IMR-90 (cell line): ENCODE results near the gene CARD16. TPM values are rescaled to one million over a fixed set of nuclear protein-coding genes. Genes with fewer than 3 reads are reported as not detected.

Source experiments
- ATAC-seq: fragments of 200-7000 bp; cut with Tn5 transposase; 2 replicates; pipeline ENCODE4 v1.9.1; 2020; ENCODE audit warnings: low read depth, mild to moderate bottlenecking, moderate library complexity
- BruUV-seq: library from RNA; stranded (reverse); fragments of 400-500 nt; replicated peaks from 2 replicates; lab custom pipeline; 2021; lab: Mats Ljungman, UMichigan
- CTCF ChIA-PET: fragments of 300-600 bp; formaldehyde crosslinking; extraction: SDS; loops from one replicate; lab custom pipeline; 2021; ENCODE audit warnings: antibody characterized with exemption; lab: Yijun Ruan, JAX
- POLR2A ChIA-PET: fragments of 300-600 bp; sonication (Branson Sonifier 250); formaldehyde crosslinking; loops from one replicate; lab custom pipeline; 2022; ENCODE audit warnings: antibody characterized with exemption; ENCODE audit not compliant: unreplicated experiment; lab: Charles Lee
- DNase-seq: peaks from one replicate; pipeline ENCODE4 v3.0.0; 2013
- H2AFZ ChIP-seq: replicated peaks from 2 replicates; pipeline ENCODE3; 2013; ENCODE audit warnings: low read length, mild to moderate bottlenecking; ENCODE audit not compliant: poor library complexity
- H2AK5ac ChIP-seq: 2 replicates; pipeline ENCODE4 v1.6.1; 2013; ENCODE audit warnings: low read depth, low read length, inconsistent platforms
- H2AK9ac ChIP-seq: replicated peaks from 2 replicates; pipeline ENCODE3; 2013; ENCODE audit warnings: mild to moderate bottlenecking, low read depth, low read length, moderate library complexity; ENCODE audit not compliant: poor library complexity
- H2BK120ac ChIP-seq: 2 replicates; pipeline ENCODE4 v1.6.1; 2013; ENCODE audit warnings: low read depth, low read length, inconsistent platforms
- H2BK15ac ChIP-seq: 3 replicates; pipeline ENCODE4 v1.6.1; 2013; ENCODE audit warnings: low read depth, low read length, inconsistent platforms
- H2BK20ac ChIP-seq: 2 replicates; pipeline ENCODE4 v1.6.1; 2013; ENCODE audit warnings: low read depth, mild to moderate bottlenecking, inconsistent platforms, low read length, moderate library complexity
- H2BK5ac ChIP-seq: 2 replicates; pipeline ENCODE4 v1.6.1; 2013; ENCODE audit warnings: mild to moderate bottlenecking, low read depth, low read length, inconsistent platforms; ENCODE audit not compliant: poor library complexity, severe bottlenecking
- H3K14ac ChIP-seq: replicated peaks from 2 replicates; pipeline ENCODE4 v1.6.1; 2013; ENCODE audit warnings: low read depth, low read length, inconsistent platforms
- H3K18ac ChIP-seq: 2 replicates; pipeline ENCODE4 v1.6.1; 2013; ENCODE audit warnings: low read depth, low read length, control low read depth
- H3K23ac ChIP-seq: 2 replicates; pipeline ENCODE4 v1.6.1; 2013; ENCODE audit warnings: low read depth, low read length, inconsistent platforms
- H3K27ac ChIP-seq: 2 replicates; pipeline ENCODE4 v1.5.1; 2013; ENCODE audit warnings: mild to moderate bottlenecking, control low read depth, low read length; ENCODE audit not compliant: insufficient read depth
- H3K27me3 ChIP-seq: 2 replicates; pipeline ENCODE4 v1.6.1; 2013; ENCODE audit warnings: low read length; ENCODE audit not compliant: control insufficient read depth, insufficient read depth
- H3K36me3 ChIP-seq: 2 replicates; pipeline ENCODE4 v1.6.1; 2013; ENCODE audit warnings: low read length, mixed read lengths; ENCODE audit not compliant: control insufficient read depth, insufficient read depth
- H3K4ac ChIP-seq: 2 replicates; pipeline ENCODE4 v1.6.1; 2013; ENCODE audit warnings: low read depth, low read length, inconsistent platforms
- H3K4me1 ChIP-seq: 2 replicates; pipeline ENCODE4 v1.6.1; 2013; ENCODE audit warnings: low read length, mixed read lengths; ENCODE audit not compliant: control insufficient read depth, insufficient read depth
- H3K4me2 ChIP-seq: 2 replicates; pipeline ENCODE4 v1.6.1; 2013; ENCODE audit warnings: low read depth, mild to moderate bottlenecking, control low read depth, low read length, moderate library complexity
- H3K4me3 ChIP-seq: 2 replicates; pipeline ENCODE4 v1.5.1; 2013; ENCODE audit warnings: low read depth, mild to moderate bottlenecking, control low read depth, low read length, moderate library complexity; ENCODE audit not compliant: insufficient read depth
- H3K56ac ChIP-seq: 2 replicates; pipeline ENCODE4 v1.6.1; 2013; ENCODE audit warnings: low read length, inconsistent platforms; ENCODE audit not compliant: insufficient read depth; ENCODE audit errors: extremely low read depth
- H3K79me1 ChIP-seq, 2 experiments: 2 replicates each; pipeline ENCODE4 v1.6.1; 2013; ENCODE audit warnings: low read length in 2 of 2, inconsistent platforms in 1 of 2, low read depth in 1 of 2
- H3K9ac ChIP-seq: 2 replicates; pipeline ENCODE4 v1.6.1; 2013; ENCODE audit warnings: low read depth, low read length, control low read depth
- H3K9me1 ChIP-seq: 2 replicates; pipeline ENCODE4 v1.6.1; 2013; ENCODE audit warnings: low read length, inconsistent platforms; ENCODE audit not compliant: insufficient read depth
- H3K9me3 ChIP-seq: 2 replicates; pipeline ENCODE4 v1.6.1; 2013; ENCODE audit warnings: low read length; ENCODE audit not compliant: control insufficient read depth, insufficient read depth
- H4K20me1 ChIP-seq: 2 replicates; pipeline ENCODE4 v1.6.1; 2013; ENCODE audit warnings: low read length, inconsistent platforms; ENCODE audit not compliant: insufficient read depth
- H4K5ac ChIP-seq: 2 replicates; pipeline ENCODE4 v1.6.1; 2013; ENCODE audit warnings: mild to moderate bottlenecking, low read depth, low read length, control low read depth
- H4K8ac ChIP-seq, 2 experiments: 2 replicates each; pipeline ENCODE4 v1.6.1; 2013; ENCODE audit warnings: low read depth in 2 of 2, low read length in 2 of 2, control low read depth in 1 of 2, inconsistent platforms in 1 of 2
- H4K91ac ChIP-seq: 2 replicates; pipeline ENCODE4 v1.6.1; 2013; ENCODE audit warnings: low read depth, low read length, inconsistent platforms; ENCODE audit not compliant: insufficient read depth
- BHLHE40 ChIP-seq: fragments of 150-350 bp; IDR thresholded peaks from 2 replicates; pipeline ENCODE4 v1.6.1; 2016; ENCODE audit warnings: mild to moderate bottlenecking, low read depth, low read length
- CEBPB ChIP-seq: IDR thresholded peaks from 2 replicates; pipeline ENCODE4 v1.6.1; 2012; ENCODE audit warnings: low read depth, low read length, improper control_type of control experiment
- CHD1 ChIP-seq: IDR thresholded peaks from 2 replicates; pipeline ENCODE4 v1.6.1; 2012; ENCODE audit warnings: low read depth, low read length, improper control_type of control experiment
- FOS ChIP-seq: fragments of 150-350 bp; IDR thresholded peaks from 2 replicates; pipeline ENCODE4 v1.6.1; 2016; ENCODE audit warnings: low read depth, low read length
- MAZ ChIP-seq: IDR thresholded peaks from 2 replicates; pipeline ENCODE4 v1.6.1; 2012; ENCODE audit warnings: low read depth, mild to moderate bottlenecking, low read length, improper control_type of control experiment, moderate library complexity, borderline replicate concordance
- POLR2A ChIP-seq: IDR thresholded peaks from 2 replicates; pipeline ENCODE4 v1.6.1; 2012; ENCODE audit warnings: mild to moderate bottlenecking, low read depth, low read length
- USF2 ChIP-seq: fragments of 150-350 bp; IDR thresholded peaks from 2 replicates; pipeline ENCODE4 v1.6.1; 2017; ENCODE audit warnings: mild to moderate bottlenecking, antibody characterized with exemption, low read length, low read depth
- WGBS, 2 experiments: methylation state at CpG; one replicate each; pipeline versions ENCODE4 v1.1.5 to v1.1.7; 2013; ENCODE audit warnings: missing lambda C conversion rate in 2 of 2; ENCODE audit not compliant: insufficient read length in 1 of 2; ENCODE audit errors: extremely low coverage in 2 of 2; 5-methylcytosine and 5-hydroxymethylcytosine counted together
- dilution Hi-C: fragments of 300-500 bp; cut with HindIII; formaldehyde crosslinking; loops from one replicate; pipeline ENCODE4 v1.14.3; 2018; ENCODE audit warnings: low sequenced_read_pairs; ENCODE audit not compliant: unreplicated experiment
- in situ Hi-C: fragments of 300-500 bp; cut with MboI; formaldehyde crosslinking; loops from 3 replicates; pipeline ENCODE4 v1.14.3; 2019; ENCODE audit warnings: low sequenced_read_pairs, inconsistent platforms, mixed read lengths
- intact Hi-C: fragments of 100-400 bp; cut with micrococcal nuclease; formaldehyde crosslinking; loops from 2 replicates; pipeline ENCODE4 v1.10.0; 2022
- polyA plus RNA-seq, 3 experiments: library from polyadenylated mRNA; depleted of rRNA; stranded (reverse); fragments of >200 nt; gene quantifications; 2 replicates each; pipeline ENCODE4 v1.2.3, GENCODE V29; 2012; ENCODE audit warnings: low replicate concordance in 1 of 3
- total RNA-seq: library from RNA; depleted of rRNA; stranded (reverse); fragments of >200 nt; gene quantifications from 2 replicates; pipeline ENCODE4 v1.2.3, GENCODE V29; 2012
- TF ChIP-seq, protein P1 (sequence below): fragments of 150-350 bp; IDR thresholded peaks from 2 replicates; pipeline ENCODE4 v1.6.1; 2016; ENCODE audit warnings: low read depth, mild to moderate bottlenecking, low read length, moderate library complexity, borderline replicate concordance
- TF ChIP-seq, protein P2 (sequence below): conservative IDR thresholded peaks from 2 replicates; pipeline ENCODE4 v1.5.1; 2012; ENCODE audit warnings: mild to moderate bottlenecking, low read depth, low read length, improper control_type of control experiment

Gene CARD16
- total and polyA plus RNA-seq, 2 of the 4 experiments (the other 2 are of a cell fraction), result 7.9 to 29.2 TPM

DNA sequence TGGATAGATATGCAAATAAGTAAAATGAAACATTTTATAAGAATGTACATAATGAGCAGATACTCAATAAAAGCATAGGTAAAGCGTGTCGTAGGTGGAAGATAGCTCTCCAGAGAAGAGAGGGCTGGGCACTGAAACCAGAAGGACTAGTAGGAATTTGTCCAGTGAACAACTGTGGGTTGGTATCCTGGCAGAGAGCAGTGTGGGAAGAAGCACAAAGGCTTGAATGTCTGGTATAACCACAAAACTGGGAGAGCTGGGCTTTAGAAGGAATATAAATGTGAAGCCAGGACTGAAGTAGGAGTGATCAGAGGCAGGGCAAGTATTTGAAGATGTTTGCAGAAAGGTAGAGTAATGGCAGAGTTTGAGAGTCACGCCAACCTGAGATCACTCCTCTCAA is 33.1 kb upstream of the CARD16 start:
- Histone ChIP-seq H3K36me3 (no peaks in the 10 kb centered on the region), H4K5ac (no peak overlapping the region), H3K14ac (no peak overlapping the region), H3K18ac (no peak overlapping the region), H3K9me3 (no peaks in the 10 kb centered on the region), H3K4me1 (no peaks in the 10 kb centered on the region; the same call in 1 of the 2 replicates), H3K79me1 (no peaks in the 10 kb centered on the region), H3K56ac (no peak overlapping the region), H2BK5ac (no peak overlapping the region), H3K4me3 (no peak overlapping the region), H3K9ac (no peak overlapping the region), H4K8ac (no peak overlapping the region), H3K27me3 (no peaks in the 10 kb centered on the region), H3K23ac (no peak overlapping the region), H3K4ac (no peak overlapping the region), H3K4me2 (no peak overlapping the region), H2AK5ac (no peak overlapping the region), H3K9me1 (no peaks in the 10 kb centered on the region), H2BK120ac (no peak overlapping the region), H2BK20ac (no peak overlapping the region), H4K20me1 (no peaks in the 10 kb centered on the region), H2AK9ac (no peak overlapping the region), H2BK15ac (no peak overlapping the region), H2AFZ (no peak overlapping the region), H3K27ac (no peak overlapping the region), H4K91ac (no peak overlapping the region)
- BruUV-seq, result no TSS peak
- TF ChIP-seq FOS, result no peak
- TF ChIP-seq CEBPB, result no peak
- no peak for TF ChIP-seq POLR2A
- no peak for TF ChIP-seq CHD1
- TF ChIP-seq BHLHE40, result no peak
- TF ChIP-seq, protein P1, sequence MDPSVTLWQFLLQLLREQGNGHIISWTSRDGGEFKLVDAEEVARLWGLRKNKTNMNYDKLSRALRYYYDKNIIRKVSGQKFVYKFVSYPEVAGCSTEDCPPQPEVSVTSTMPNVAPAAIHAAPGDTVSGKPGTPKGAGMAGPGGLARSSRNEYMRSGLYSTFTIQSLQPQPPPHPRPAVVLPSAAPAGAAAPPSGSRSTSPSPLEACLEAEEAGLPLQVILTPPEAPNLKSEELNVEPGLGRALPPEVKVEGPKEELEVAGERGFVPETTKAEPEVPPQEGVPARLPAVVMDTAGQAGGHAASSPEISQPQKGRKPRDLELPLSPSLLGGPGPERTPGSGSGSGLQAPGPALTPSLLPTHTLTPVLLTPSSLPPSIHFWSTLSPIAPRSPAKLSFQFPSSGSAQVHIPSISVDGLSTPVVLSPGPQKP, result no peak
- TF ChIP-seq, protein P2, sequence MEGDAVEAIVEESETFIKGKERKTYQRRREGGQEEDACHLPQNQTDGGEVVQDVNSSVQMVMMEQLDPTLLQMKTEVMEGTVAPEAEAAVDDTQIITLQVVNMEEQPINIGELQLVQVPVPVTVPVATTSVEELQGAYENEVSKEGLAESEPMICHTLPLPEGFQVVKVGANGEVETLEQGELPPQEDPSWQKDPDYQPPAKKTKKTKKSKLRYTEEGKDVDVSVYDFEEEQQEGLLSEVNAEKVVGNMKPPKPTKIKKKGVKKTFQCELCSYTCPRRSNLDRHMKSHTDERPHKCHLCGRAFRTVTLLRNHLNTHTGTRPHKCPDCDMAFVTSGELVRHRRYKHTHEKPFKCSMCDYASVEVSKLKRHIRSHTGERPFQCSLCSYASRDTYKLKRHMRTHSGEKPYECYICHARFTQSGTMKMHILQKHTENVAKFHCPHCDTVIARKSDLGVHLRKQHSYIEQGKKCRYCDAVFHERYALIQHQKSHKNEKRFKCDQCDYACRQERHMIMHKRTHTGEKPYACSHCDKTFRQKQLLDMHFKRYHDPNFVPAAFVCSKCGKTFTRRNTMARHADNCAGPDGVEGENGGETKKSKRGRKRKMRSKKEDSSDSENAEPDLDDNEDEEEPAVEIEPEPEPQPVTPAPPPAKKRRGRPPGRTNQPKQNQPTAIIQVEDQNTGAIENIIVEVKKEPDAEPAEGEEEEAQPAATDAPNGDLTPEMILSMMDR, result no peak
- no peak for TF ChIP-seq MAZ
- TF ChIP-seq USF2, result no peak
- WGBS, 2 experiments, result no CpG with 5 or more reads among the region's 3 CpGs
- ATAC-seq (no peak), DNase-seq (no peak)
- ChIA-PET POLR2A (no interaction called here), CTCF (no interaction called here)
- dilution Hi-C loops (no loop called here), in situ Hi-C loops (no loop called here), intact Hi-C loops (no loop called here)
